Osteocyte (in vitro differentiated cells): ENCODE data around the gene PRR12. TPM values are rescaled to one million over a fixed set of nuclear protein-coding genes. Genes with fewer than 3 reads are reported as not detected.

ENCODE experiments used
- DNase-seq: peaks from one replicate; pipeline ENCODE4 v3.0.0; 2021; ENCODE audit warnings: mixed read lengths; ENCODE audit not compliant: unreplicated experiment; ENCODE audit errors: extremely low spot score
- H3K27ac Mint-ChIP-seq: one replicate; pipeline ENCODE4 v1.8.0; 2021; ENCODE audit warnings: mild to moderate bottlenecking, mixed read lengths; ENCODE audit not compliant: unreplicated experiment
- H3K27me3 Mint-ChIP-seq: one replicate; pipeline ENCODE4 v1.8.0; 2021; ENCODE audit warnings: mixed read lengths; ENCODE audit not compliant: unreplicated experiment
- H3K36me3 Mint-ChIP-seq: one replicate; pipeline ENCODE4 v1.8.0; 2021; ENCODE audit warnings: mixed read lengths; ENCODE audit not compliant: unreplicated experiment
- H3K4me1 Mint-ChIP-seq: one replicate; pipeline ENCODE4 v1.8.0; 2021; ENCODE audit warnings: mixed read lengths; ENCODE audit not compliant: unreplicated experiment
- H3K4me3 Mint-ChIP-seq: one replicate; pipeline ENCODE4 v1.8.0; 2021; ENCODE audit warnings: mild to moderate bottlenecking, moderate library complexity, mixed read lengths; ENCODE audit not compliant: unreplicated experiment
- H3K9me3 Mint-ChIP-seq: one replicate; pipeline ENCODE4 v1.8.0; 2021; ENCODE audit warnings: mixed read lengths; ENCODE audit not compliant: unreplicated experiment
- CTCF ChIP-seq: fragments of 200-600 bp; sonication (generic); IDR thresholded peaks from 2 replicates; pipeline ENCODE4 v1.5.0; 2021; ENCODE audit warnings: antibody characterized with exemption, mild to moderate bottlenecking, moderate library complexity
- total RNA-seq: library from RNA; stranded (reverse); gene quantifications from 2 replicates; pipeline ENCODE4 v1.2.1, GENCODE V29; 2021

The PRR12 gene
- total RNA-seq, 1 donor from 2014 or later = 31.6 TPM

- Mint-ChIP-seq H3K4me1 (peaks cover 19% of the 10 kb centered on the region), H3K27ac (peak overlapping the region; percentile 84), H3K36me3 (peaks cover 4% of the 10 kb centered on the region), H3K27me3 (no peaks in the 10 kb centered on the region), H3K9me3 (no peaks in the 10 kb centered on the region), H3K4me3 (peak overlapping the region; percentile 80)
- TF ChIP-seq CTCF = no peak
- no peak for DNase-seq
Observed at GRCh38 chr19:49592486-49593232, 1.7 kb downstream of the PRR12 start.

- DNase-seq = peak; percentile 96
- Mint-ChIP-seq H3K27me3 (no peaks in the 10 kb centered on the region), H3K4me3 (peak overlapping the region; percentile 80), H3K27ac (peak overlapping the region; percentile 84), H3K4me1 (peaks cover 19% of the 10 kb centered on the region), H3K36me3 (peaks cover 6% of the 10 kb centered on the region), H3K9me3 (no peaks in the 10 kb centered on the region)
- TF ChIP-seq CTCF = no peak
Observed at GRCh38 chr19:49593233-49594113, 2.5 kb downstream of the PRR12 start.

- no peak for TF ChIP-seq CTCF
- H3K36me3 Mint-ChIP-seq = peaks cover 11% of the 10 kb centered on the region
- peak overlapping the region; percentile 36 for H3K4me3 Mint-ChIP-seq
- peaks cover 19% of the 10 kb centered on the region for H3K4me1 Mint-ChIP-seq
- peak overlapping the region; percentile 84 for H3K27ac Mint-ChIP-seq
- no peaks in the 10 kb centered on the region for H3K9me3 Mint-ChIP-seq
- no peak for DNase-seq
- H3K27me3 Mint-ChIP-seq = no peaks in the 10 kb centered on the region
Observed at GRCh38 chr19:49594157-49594992, 3.4 kb downstream of the PRR12 start.

GRCh38 chr19:49594993-49595818 lies 4.2 kb downstream of the PRR12 start:
- no peak for TF ChIP-seq CTCF
- no peaks in the 10 kb centered on the region for H3K27me3 Mint-ChIP-seq
- H3K27ac Mint-ChIP-seq = no peak overlapping the region
- no peaks in the 10 kb centered on the region for H3K9me3 Mint-ChIP-seq
- H3K4me1 Mint-ChIP-seq = peaks cover 19% of the 10 kb centered on the region
- no peak overlapping the region for H3K4me3 Mint-ChIP-seq
- no peak for DNase-seq
- peaks cover 15% of the 10 kb centered on the region for H3K36me3 Mint-ChIP-seq
